K562 (cell line): ENCODE results near the gene MORC1. TPM values are rescaled to one million over a fixed set of nuclear protein-coding genes. Genes with fewer than 3 reads are reported as not detected.

Experiments
- ATAC-seq: fragments of 200-7000 bp; cut with Tn5 transposase; 3 replicates; pipeline ENCODE4 v1.9.1; 2020; ENCODE audit warnings: moderate library complexity
- BruUV-seq: library from RNA; stranded (reverse); fragments of 400-500 nt; replicated peaks from 2 replicates; lab custom pipeline; 2021; lab: Mats Ljungman, UMichigan
- CTCF ChIA-PET: fragments of 300-600 bp; formaldehyde crosslinking; extraction: SDS; loops from one replicate; lab custom pipeline; 2021; ENCODE audit warnings: low intra/inter-chr PET ratio; lab: Yijun Ruan, JAX
- POLR2A ChIA-PET: fragments of 300-600, 350-650 bp; sonication (Branson Sonifier 250); formaldehyde crosslinking; extraction: SDS; loops from one replicate; lab custom pipeline; 2021; ENCODE audit warnings: antibody characterized with exemption, inconsistent platforms; lab: Yijun Ruan, JAX
- DNase-seq, 4 experiments: peaks; one replicate each; pipeline versions ENCODE4 v3.0.0 to v3.0.0-alpha.2; 2011 to 2018; ENCODE audit warnings: low spot score in 3 of 4, mixed read lengths in 3 of 4; ENCODE audit errors: extremely low read depth in 1 of 4
- FAIRE-seq: peaks from 2 replicates; lab custom pipeline; 2011; peaks lifted over from hg19 to GRCh38; lab: Jason Lieb, UNC
- H2AFZ ChIP-seq: 2 replicates; pipeline ENCODE4 v1.6.0; 2011; ENCODE audit warnings: low read depth, low read length, control low read depth, inconsistent platforms
- H3K27ac ChIP-seq: fragments of 200-600 bp; 3 replicates; pipeline ENCODE4 v1.8.0; 2011; ENCODE audit warnings: low read depth, mild to moderate bottlenecking, control low read depth, inconsistent platforms, low read length, moderate library complexity, mixed read lengths; ENCODE audit errors: extremely low read depth
- H3K27me3 ChIP-seq, 2 experiments: fragments of 300-600 bp in 1 of 2; 2 replicates in 1 of 2; 3 replicates in 1 of 2; pipeline versions ENCODE4 v1.6.0 to v1.8.0; 2011; ENCODE audit warnings: inconsistent platforms in 2 of 2, low read length in 2 of 2, mild to moderate bottlenecking in 1 of 2, mixed read lengths in 1 of 2, moderate library complexity in 1 of 2; ENCODE audit not compliant: control insufficient read depth in 2 of 2, insufficient read depth in 2 of 2
- H3K36me3 ChIP-seq: fragments of 300-600 bp; 3 replicates; pipeline ENCODE4 v1.8.0; 2011; ENCODE audit warnings: mild to moderate bottlenecking, low read length, inconsistent platforms; ENCODE audit not compliant: control insufficient read depth, insufficient read depth
- H3K4me1 ChIP-seq, 2 experiments: fragments of 200-600 bp in 1 of 2; replicated peaks in 1 of 2; 2 replicates in 1 of 2; 3 replicates in 1 of 2; pipeline versions ENCODE4 v1.5.1 to v1.8.0; 2011; ENCODE audit warnings: inconsistent platforms in 2 of 2, low read length in 2 of 2, mild to moderate bottlenecking in 1 of 2, mixed read lengths in 1 of 2, moderate library complexity in 1 of 2; ENCODE audit not compliant: control insufficient read depth in 2 of 2, insufficient read depth in 2 of 2
- H3K4me2 ChIP-seq: 2 replicates; pipeline ENCODE4 v1.6.1; 2011; ENCODE audit warnings: low read length, control low read depth, inconsistent platforms, mixed read lengths; ENCODE audit not compliant: insufficient read depth
- H3K4me3 ChIP-seq: fragments of 200-600 bp; sonication (generic), shearing (Covaris generic); 2 replicates; pipeline ENCODE4 v1.5.1; 2016; ENCODE audit warnings: control low read depth, inconsistent platforms
- H3K79me2 ChIP-seq: fragments of 200-600 bp; 3 replicates; pipeline ENCODE4 v1.8.0; 2011; ENCODE audit warnings: low read length, inconsistent platforms; ENCODE audit not compliant: control insufficient read depth, insufficient read depth
- H3K9ac ChIP-seq, 2 experiments: 2 replicates each; pipeline versions ENCODE4 v1.6.0 to v1.6.1; 2011; ENCODE audit warnings: low read depth in 2 of 2, low read length in 2 of 2, control low read depth in 1 of 2, inconsistent platforms in 1 of 2, mild to moderate bottlenecking in 1 of 2, mixed read lengths in 1 of 2; ENCODE audit not compliant: insufficient read depth in 1 of 2
- H3K9me1 ChIP-seq: one replicate; pipeline ENCODE4 v1.6.0; 2011; ENCODE audit warnings: inconsistent platforms, mild to moderate bottlenecking, low read length, moderate library complexity; ENCODE audit not compliant: control insufficient read depth, insufficient read depth
- H3K9me3 ChIP-seq: replicated peaks from 2 replicates; pipeline ENCODE4 v1.5.1; 2011; ENCODE audit warnings: low read depth, low read length, inconsistent platforms; ENCODE audit not compliant: control insufficient read depth, insufficient read depth
- H4K20me1 ChIP-seq: replicated peaks from 2 replicates; pipeline ENCODE4 v1.6.1; 2011; ENCODE audit warnings: low read length, inconsistent platforms, mixed read lengths; ENCODE audit not compliant: control insufficient read depth, insufficient read depth
- E2F8 ChIP-seq: fragments of 450-650 bp; IDR thresholded peaks from 2 replicates; pipeline ENCODE4 v1.7.1; 2018; ENCODE audit warnings: mild to moderate bottlenecking, low read depth; ENCODE audit not compliant: partially characterized antibody
- MCM7 ChIP-seq, 2 experiments: fragments of 450-650 bp; IDR thresholded peaks; 2 replicates each; pipeline ENCODE4 v1.6.1; 2016 to 2018
- RFX1 ChIP-seq: fragments of 450-650 bp; IDR thresholded peaks from 2 replicates; pipeline ENCODE4 v1.6.1; 2016; ENCODE audit warnings: mild to moderate bottlenecking, moderate library complexity
- SNIP1 ChIP-seq: fragments of 450-650 bp; IDR thresholded peaks from 2 replicates; pipeline ENCODE4 v1.7.1; 2017; ENCODE audit warnings: low read depth, mild to moderate bottlenecking
- TRIM24 ChIP-seq, 2 experiments: fragments of 450-650 bp; IDR thresholded peaks; 2 replicates each; pipeline ENCODE4 v1.6.1; 2016
- WGBS: fragments of 100-300 bp; shearing (Covaris generic); methylation state at CpG from one replicate; pipeline ENCODE4 v1.1.6; 2016; ENCODE audit warnings: low coverage, mixed read lengths; ENCODE audit not compliant: insufficient coverage; ENCODE audit errors: missing lambda C conversion rate; 5-methylcytosine and 5-hydroxymethylcytosine counted together
- in situ Hi-C: fragments of 300-500 bp; cut with MboI; formaldehyde crosslinking; loops from 4 replicates; pipeline ENCODE4 v1.15.0; 2018; ENCODE audit warnings: inconsistent platforms, mixed read lengths
- intact Hi-C: fragments of 100-400 bp; cut with micrococcal nuclease; formaldehyde crosslinking; loops from 2 replicates; pipeline ENCODE4 v1.14.2; 2022
- polyA plus RNA-seq, 8 experiments: library from polyadenylated mRNA; depleted of rRNA in 4 of 8; stranded (reverse) in 5 of 8; unstranded in 3 of 8; fragments of >200 nt; fragmentation: Nextera tagmentation in 2 of 8; fragmentation: Illumina TruSeq in 1 of 8; extraction: Ambion mirVana in 2 of 8; extraction: Trizol in 1 of 8; gene quantifications; 2 replicates each; pipeline versions ENCODE4 v1.2.1 to v1.2.3, GENCODE V29; 2011 to 2014; ENCODE audit warnings: inconsistent platforms in 1 of 8, missing spikeins in 1 of 8
- total RNA-seq, 7 experiments: library from RNA; depleted of rRNA in 6 of 7; stranded (reverse); fragments of >200 nt in 6 of 7; fragmentation: Illumina TruSeq in 2 of 7; extraction: Trizol in 2 of 7; gene quantifications; 2 replicates each; pipeline versions ENCODE4 v1.2.1 to v1.2.3, GENCODE V29; 2011 to 2021; ENCODE audit warnings: low replicate concordance in 1 of 7
- TF ChIP-seq, protein P1 (sequence below): IDR thresholded peaks from 3 replicates; pipeline ENCODE4 v1.6.1; 2011; ENCODE audit warnings: borderline replicate concordance, mild to moderate bottlenecking, moderate library complexity; ENCODE audit not compliant: insufficient read length; ENCODE audit errors: extremely low read depth

MORC1 gene
- total and polyA plus RNA-seq, 9 of the 15 experiments (the other 6 are each of a cell fraction or from before 2014, with no cell fraction given), result 0.08 to 0.41 (median 0.30) TPM; not detected in 1

- Histone ChIP-seq H3K4me3 (no peak overlapping the region), H3K9me3 (no peaks in the 10 kb centered on the region), H4K20me1 (no peaks in the 10 kb centered on the region), H3K9ac (no peak overlapping the region), H3K27me3 (no peaks in the 10 kb centered on the region), H3K79me2 (no peaks in the 10 kb centered on the region), H3K4me2 (no peak overlapping the region), H3K27ac (no peak overlapping the region), H3K9me1 (no peaks in the 10 kb centered on the region), H2AFZ (no peak overlapping the region), H3K36me3 (no peaks in the 10 kb centered on the region), H3K4me1 (no peaks in the 10 kb centered on the region)
- TF ChIP-seq E2F8 (no peak), SNIP1 (no peak), MCM7 (IDR thresholded peaks at IDR 0.05) (no peak), TRIM24 (IDR thresholded peaks at IDR 0.05) (no peak), RFX1 (peak; percentile 14; the same call in 1 of the 2 replicates)
- TF ChIP-seq, protein P1, sequence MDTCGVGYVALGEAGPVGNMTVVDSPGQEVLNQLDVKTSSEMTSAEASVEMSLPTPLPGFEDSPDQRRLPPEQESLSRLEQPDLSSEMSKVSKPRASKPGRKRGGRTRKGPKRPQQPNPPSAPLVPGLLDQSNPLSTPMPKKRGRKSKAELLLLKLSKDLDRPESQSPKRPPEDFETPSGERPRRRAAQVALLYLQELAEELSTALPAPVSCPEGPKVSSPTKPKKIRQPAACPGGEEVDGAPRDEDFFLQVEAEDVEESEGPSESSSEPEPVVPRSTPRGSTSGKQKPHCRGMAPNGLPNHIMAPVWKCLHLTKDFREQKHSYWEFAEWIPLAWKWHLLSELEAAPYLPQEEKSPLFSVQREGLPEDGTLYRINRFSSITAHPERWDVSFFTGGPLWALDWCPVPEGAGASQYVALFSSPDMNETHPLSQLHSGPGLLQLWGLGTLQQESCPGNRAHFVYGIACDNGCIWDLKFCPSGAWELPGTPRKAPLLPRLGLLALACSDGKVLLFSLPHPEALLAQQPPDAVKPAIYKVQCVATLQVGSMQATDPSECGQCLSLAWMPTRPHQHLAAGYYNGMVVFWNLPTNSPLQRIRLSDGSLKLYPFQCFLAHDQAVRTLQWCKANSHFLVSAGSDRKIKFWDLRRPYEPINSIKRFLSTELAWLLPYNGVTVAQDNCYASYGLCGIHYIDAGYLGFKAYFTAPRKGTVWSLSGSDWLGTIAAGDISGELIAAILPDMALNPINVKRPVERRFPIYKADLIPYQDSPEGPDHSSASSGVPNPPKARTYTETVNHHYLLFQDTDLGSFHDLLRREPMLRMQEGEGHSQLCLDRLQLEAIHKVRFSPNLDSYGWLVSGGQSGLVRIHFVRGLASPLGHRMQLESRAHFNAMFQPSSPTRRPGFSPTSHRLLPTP, result no peak
- 0% methylated on average over 1 of the region's 1 CpG for WGBS
- in situ Hi-C loops (no loop called here), intact Hi-C loops (no loop called here)
- DNase-seq (no peak), ATAC-seq (no peak), FAIRE-seq (no peak)
- no TSS peak for BruUV-seq
- CTCF ChIA-PET, result no interaction called here
- POLR2A ChIA-PET, result no interaction called here
Measured at GRCh38 chr3:108985844-108986243, 132.1 kb downstream of the MORC1 start.
